ENCODE results near the gene DIABLO.

The DIABLO gene

DNA sequence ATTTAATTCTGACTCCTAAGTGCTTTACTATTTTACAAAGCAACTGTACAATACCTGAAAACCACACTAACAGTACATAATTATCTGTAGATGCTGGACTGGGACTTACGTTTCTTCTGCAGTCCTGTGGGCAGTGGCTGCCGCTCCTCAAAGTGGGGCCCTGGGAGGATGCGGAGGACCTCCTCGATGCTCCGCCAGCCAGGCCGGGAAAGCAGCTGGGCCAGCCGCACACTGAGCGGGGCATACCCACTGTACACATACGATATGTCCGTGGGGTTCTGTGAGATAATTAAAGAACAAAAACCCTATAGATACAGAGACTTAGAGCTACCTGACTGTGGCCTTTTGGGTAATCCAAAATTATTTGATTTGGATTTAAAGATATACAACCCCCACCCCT, 6.8 kb upstream of the DIABLO start:
- H3K36me3 Mint-ChIP-seq, result peaks cover 7% of the 10 kb centered on the region
- no peak overlapping the region for H3K4me3 Mint-ChIP-seq
- H3K4me1 Mint-ChIP-seq (ENCODE audit: low read depth), result peaks cover 6% of the 10 kb centered on the region
- no peaks in the 10 kb centered on the region for H3K27me3 Mint-ChIP-seq
- H3K27ac Mint-ChIP-seq, result no peak overlapping the region
- no peaks in the 10 kb centered on the region for H3K9me3 Mint-ChIP-seq (ENCODE audit: low read depth)

DNA sequence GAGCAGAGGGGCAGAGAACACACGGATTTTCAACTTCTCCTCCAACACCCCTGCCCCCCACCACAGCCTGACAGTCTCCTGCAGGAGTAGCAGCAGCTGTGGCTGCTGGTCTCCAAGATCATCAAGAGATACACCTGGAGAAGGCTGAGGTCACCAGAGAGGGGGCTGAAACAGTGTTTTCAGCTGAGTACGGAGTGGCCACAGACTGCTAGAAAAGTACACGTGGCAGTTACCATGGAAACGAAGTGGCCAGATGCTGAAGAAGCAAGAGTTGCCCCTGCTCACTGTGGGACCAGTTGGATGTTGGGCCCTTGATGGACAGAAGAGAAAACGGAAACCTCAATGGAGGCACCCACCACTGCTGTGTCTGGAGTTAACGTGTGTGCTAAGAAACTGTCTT, 4.9 kb upstream of the DIABLO start:
- peaks cover 4% of the 10 kb centered on the region for H3K36me3 Mint-ChIP-seq

DNA sequence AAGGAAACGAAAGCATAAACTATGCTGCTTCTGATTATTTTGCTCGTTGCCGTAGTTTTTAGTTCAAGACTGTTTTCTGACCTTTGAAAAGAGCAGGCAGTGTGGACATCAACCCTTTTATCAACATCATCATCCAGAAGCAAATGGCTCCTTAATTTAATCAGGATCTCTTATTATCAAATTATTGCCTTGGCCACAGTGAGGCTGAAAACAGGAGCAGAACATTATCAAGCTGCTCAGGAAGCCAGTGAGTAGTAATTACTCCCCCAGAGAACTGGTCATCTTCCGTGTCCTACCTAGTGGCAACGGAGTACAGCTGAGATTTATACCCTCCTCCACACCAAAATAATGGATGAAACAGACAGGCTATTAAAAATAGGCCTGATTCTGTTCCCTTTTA, 2.2 kb upstream of the DIABLO start:
- H3K9me3 Mint-ChIP-seq (ENCODE audit: low read depth), result no peaks in the 10 kb centered on the region
- peaks cover 6% of the 10 kb centered on the region for H3K36me3 Mint-ChIP-seq
- H3K4me1 Mint-ChIP-seq (ENCODE audit: low read depth), result peaks cover 33% of the 10 kb centered on the region
- no peaks in the 10 kb centered on the region for H3K27me3 Mint-ChIP-seq
- no peak overlapping the region for H3K27ac Mint-ChIP-seq
- peak overlapping the region; percentile 42 for H3K4me3 Mint-ChIP-seq

More for the DNA sequence above, 4.9 kb upstream of the DIABLO start:
- Mint-ChIP-seq H3K27me3 (no peaks in the 10 kb centered on the region), H3K4me3 (no peak overlapping the region), H3K9me3 (ENCODE audit: low read depth) (no peaks in the 10 kb centered on the region), H3K27ac (no peak overlapping the region), H3K4me1 (ENCODE audit: low read depth) (peaks cover 18% of the 10 kb centered on the region)

DNA sequence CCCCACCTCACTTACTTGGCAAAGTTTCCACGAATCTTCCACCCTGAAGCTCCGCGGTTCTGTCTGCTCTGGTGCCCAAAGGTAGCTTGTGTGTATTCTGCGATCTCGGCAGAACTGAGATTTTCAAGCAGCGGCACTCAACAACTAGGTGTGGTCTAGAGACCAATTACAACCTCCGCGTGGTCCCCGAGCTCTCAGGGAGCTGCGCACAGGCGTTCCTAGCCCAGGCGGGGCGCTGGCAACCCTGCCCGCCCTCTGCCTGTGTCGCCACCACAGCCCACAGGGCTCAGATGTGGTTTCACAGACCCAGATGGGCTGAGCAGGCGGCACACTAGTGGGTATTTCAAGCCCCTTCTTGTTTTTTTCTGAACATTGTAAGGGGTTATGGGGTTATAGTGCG, 1.5 kb upstream of the DIABLO start:
- Mint-ChIP-seq H3K4me1 (ENCODE audit: low read depth) (peaks cover 37% of the 10 kb centered on the region), H3K27ac (no peak overlapping the region), H3K36me3 (peaks cover 6% of the 10 kb centered on the region), H3K9me3 (ENCODE audit: low read depth) (no peaks in the 10 kb centered on the region), H3K27me3 (no peaks in the 10 kb centered on the region), H3K4me3 (peak overlapping the region; percentile 82)

DNA sequence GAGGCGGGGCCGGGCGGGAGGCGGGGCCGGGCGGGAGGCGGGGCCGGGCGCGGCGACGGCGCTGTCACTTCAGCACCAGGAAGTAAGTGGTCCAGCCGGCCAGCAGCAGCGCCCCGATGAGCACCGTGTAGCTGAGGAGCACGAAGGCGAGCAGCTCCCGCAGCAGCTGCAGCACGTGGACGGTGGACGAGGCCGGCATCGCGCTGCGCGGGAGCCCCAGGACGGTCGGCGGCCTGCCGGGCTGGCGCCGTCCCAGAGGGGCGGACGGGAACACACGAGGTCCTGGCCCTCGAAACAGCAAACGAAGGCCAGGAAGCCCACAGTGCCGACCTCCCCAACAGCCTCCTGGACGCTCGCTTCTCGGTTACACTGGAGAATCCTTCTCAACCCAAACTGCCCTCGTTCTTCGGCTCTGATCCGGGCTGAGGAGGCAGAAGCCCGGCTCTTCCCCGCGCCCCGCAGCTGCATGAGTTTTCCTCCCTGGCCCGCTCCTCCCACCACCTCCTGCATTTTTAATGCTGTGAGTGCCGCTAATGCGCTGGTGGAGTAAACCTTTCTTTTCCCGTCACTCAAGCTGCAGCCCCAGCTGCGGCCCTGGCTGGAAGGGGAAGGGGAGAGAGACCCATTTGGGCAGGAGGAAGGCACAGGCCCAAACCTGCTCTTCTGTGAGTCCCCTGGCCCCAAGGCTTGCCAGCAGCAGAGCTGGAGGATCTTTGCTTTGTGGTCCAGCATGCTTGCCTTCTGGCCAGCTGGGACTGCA, 694 bp upstream of the DIABLO start:
- no peaks in the 10 kb centered on the region for H3K27me3 Mint-ChIP-seq
- H3K4me1 Mint-ChIP-seq (ENCODE audit: low read depth), result peaks cover 43% of the 10 kb centered on the region
- H3K36me3 Mint-ChIP-seq, result peaks cover 5% of the 10 kb centered on the region
- no peak overlapping the region for H3K27ac Mint-ChIP-seq
- peak overlapping the region; percentile 88 for H3K4me3 Mint-ChIP-seq
- H3K9me3 Mint-ChIP-seq (ENCODE audit: low read depth), result no peaks in the 10 kb centered on the region

DNA sequence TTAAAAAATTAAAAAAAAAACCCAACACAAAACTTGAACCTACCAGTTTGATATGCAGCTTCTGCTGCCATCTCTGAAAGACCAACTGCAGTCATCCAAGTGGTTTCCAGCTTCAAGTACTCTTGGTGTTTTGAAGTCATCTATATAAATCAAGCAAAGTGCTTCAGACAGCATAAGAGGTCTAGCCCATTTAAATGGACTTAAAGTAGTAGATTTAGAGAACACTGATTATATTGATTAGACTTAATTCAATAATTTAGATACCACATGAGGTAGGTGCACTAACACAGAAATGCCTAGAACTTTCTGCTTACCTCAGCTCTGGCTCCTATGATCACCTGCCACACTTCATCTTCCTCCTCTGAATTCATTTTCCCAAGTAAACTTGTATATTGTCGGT, 9.4 kb downstream of the DIABLO start:
- Mint-ChIP-seq H3K27ac (no peak overlapping the region), H3K9me3 (ENCODE audit: low read depth) (no peaks in the 10 kb centered on the region), H3K4me3 (no peak overlapping the region), H3K36me3 (peaks cover 12% of the 10 kb centered on the region), H3K4me1 (ENCODE audit: low read depth) (peaks cover 11% of the 10 kb centered on the region), H3K27me3 (no peaks in the 10 kb centered on the region)

DNA sequence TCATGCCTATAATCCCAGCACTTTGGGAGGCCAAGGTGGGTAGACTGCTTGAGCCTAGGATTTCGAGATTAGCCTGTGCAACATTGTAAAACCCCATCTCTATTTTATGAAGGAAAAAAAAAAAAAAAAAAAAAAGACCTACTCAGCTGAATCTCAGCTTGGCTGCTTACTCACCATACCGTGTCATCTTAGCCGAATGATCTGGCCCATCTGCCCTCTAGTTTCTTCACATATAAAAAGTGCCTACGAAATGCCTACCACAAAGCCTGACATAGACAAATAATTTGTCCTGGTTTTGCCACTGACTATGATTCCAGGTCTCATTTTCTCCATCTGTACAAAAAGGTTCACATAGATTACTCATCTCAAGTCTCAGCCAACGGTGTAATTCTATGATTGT, 10.1 kb downstream of the DIABLO start:
- Mint-ChIP-seq H3K27ac (no peak overlapping the region), H3K9me3 (ENCODE audit: low read depth) (no peaks in the 10 kb centered on the region), H3K36me3 (peaks cover 12% of the 10 kb centered on the region), H3K4me3 (no peak overlapping the region), H3K4me1 (ENCODE audit: low read depth) (peaks cover 6% of the 10 kb centered on the region), H3K27me3 (no peaks in the 10 kb centered on the region)

DNA sequence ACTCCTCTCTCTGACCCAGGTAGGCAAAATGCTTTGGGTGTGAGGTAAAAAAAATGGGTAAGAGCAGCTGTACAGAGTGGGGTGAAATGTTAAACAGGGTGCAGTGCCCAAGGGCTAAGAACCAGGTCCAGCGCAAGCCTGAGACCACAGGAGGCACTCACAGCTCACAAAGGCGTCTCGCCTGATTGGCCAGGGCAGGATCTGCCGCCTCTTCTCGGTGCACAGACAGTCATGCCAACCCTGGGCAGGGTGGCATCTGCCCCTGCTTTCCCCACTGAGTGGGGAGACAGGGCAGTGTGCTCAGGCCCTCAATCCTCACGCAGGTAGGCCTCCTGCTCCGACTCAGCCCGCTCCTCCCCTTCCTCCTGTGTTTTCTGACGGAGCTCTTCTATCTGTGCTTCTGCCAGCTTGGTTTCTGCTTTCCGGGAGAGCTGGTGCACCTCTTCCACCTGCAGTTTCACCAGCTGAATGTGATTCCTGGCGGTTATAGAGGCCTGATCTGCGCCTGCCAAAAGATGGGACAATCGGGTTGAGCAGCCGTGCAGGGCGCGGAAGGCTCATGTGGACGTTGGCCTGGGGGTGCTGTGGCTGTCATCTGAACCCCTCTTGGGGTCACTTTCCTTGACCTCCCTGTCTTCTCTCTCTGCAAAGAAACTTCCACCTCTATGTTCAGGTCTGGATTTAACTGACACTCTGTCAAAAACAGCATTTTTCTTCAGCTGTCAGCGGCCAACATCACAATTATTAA, 17.6 kb downstream of the DIABLO start:
- no peak overlapping the region for H3K27ac Mint-ChIP-seq
- H3K4me3 Mint-ChIP-seq, result no peak overlapping the region
- peaks cover 10% of the 10 kb centered on the region for H3K4me1 Mint-ChIP-seq (ENCODE audit: low read depth)
- no peaks in the 10 kb centered on the region for H3K9me3 Mint-ChIP-seq (ENCODE audit: low read depth)
- H3K27me3 Mint-ChIP-seq, result peaks cover 2% of the 10 kb centered on the region
- H3K36me3 Mint-ChIP-seq, result peaks cover 6% of the 10 kb centered on the region

DNA sequence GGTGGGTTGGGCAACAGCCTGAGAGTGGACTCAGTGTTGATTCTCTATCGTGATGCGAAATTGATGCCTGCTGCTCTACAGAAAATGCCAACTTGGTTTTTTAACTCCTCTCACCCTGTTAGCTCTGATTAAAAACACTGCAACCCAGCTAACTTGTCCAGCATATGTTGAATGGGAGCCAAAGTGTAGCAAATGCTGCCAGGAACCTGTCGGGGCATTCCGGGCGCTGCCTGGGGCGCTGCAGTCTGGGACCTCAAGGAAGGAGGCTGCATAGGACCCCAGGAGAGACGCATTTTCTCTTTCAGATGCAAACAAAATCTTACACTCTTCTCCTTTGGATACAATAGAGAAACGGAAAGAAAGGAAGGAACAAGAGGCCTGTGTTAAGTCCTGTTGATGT, 18.5 kb downstream of the DIABLO start:
- H3K36me3 Mint-ChIP-seq, result peaks cover 6% of the 10 kb centered on the region
- H3K9me3 Mint-ChIP-seq (ENCODE audit: low read depth), result no peaks in the 10 kb centered on the region
- no peak overlapping the region for H3K4me3 Mint-ChIP-seq
- peaks cover 2% of the 10 kb centered on the region for H3K27me3 Mint-ChIP-seq
- H3K4me1 Mint-ChIP-seq (ENCODE audit: low read depth), result peaks cover 17% of the 10 kb centered on the region
- no peak overlapping the region for H3K27ac Mint-ChIP-seq

DNA sequence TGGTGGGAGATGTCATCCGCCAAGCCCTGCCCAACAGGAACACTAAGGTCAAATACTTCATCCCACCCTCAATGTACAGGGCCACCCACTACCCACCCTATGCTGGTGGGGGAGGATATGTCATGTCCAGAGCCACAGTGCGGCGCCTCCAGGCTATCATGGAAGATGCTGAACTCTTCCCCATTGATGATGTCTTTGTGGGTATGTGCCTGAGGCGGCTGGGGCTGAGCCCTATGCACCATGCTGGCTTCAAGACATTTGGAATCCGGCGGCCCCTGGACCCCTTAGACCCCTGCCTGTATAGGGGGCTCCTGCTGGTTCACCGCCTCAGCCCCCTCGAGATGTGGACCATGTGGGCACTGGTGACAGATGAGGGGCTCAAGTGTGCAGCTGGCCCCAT, 18.9 kb downstream of the DIABLO start:
- Mint-ChIP-seq H3K4me3 (no peak overlapping the region), H3K4me1 (ENCODE audit: low read depth) (peaks cover 18% of the 10 kb centered on the region), H3K36me3 (peaks cover 3% of the 10 kb centered on the region), H3K9me3 (ENCODE audit: low read depth) (no peaks in the 10 kb centered on the region), H3K27ac (no peak overlapping the region), H3K27me3 (peaks cover 2% of the 10 kb centered on the region)

DNA sequence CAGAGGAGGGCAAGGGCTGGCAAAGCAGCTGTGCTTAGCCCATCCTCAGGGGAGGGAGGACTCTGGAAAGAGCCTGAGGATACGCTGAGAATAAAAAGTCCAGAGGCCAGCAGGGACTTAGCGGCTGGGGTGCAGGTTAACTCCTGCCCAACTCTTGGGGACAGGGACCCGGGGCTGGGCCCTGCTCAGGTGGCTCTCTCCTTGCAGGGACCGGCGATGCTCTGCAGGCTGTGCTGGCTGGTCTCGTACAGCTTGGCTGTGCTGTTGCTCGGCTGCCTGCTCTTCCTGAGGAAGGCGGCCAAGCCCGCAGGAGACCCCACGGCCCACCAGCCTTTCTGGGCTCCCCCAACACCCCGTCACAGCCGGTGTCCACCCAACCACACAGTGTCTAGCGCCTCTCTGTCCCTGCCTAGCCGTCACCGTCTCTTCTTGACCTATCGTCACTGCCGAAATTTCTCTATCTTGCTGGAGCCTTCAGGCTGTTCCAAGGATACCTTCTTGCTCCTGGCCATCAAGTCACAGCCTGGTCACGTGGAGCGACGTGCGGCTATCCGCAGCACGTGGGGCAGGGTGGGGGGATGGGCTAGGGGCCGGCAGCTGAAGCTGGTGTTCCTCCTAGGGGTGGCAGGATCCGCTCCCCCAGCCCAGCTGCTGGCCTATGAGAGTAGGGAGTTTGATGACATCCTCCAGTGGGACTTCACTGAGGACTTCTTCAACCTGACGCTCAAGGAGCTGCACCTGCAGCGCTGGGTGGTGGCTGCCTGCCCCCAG, 19.6 kb downstream of the DIABLO start:
- H3K36me3 Mint-ChIP-seq, result peaks cover 3% of the 10 kb centered on the region
- no peaks in the 10 kb centered on the region for H3K9me3 Mint-ChIP-seq (ENCODE audit: low read depth)
- no peak overlapping the region for H3K27ac Mint-ChIP-seq
- peaks cover 18% of the 10 kb centered on the region for H3K4me1 Mint-ChIP-seq (ENCODE audit: low read depth)
- no peak overlapping the region for H3K4me3 Mint-ChIP-seq
- H3K27me3 Mint-ChIP-seq, result peaks cover 2% of the 10 kb centered on the region

DNA sequence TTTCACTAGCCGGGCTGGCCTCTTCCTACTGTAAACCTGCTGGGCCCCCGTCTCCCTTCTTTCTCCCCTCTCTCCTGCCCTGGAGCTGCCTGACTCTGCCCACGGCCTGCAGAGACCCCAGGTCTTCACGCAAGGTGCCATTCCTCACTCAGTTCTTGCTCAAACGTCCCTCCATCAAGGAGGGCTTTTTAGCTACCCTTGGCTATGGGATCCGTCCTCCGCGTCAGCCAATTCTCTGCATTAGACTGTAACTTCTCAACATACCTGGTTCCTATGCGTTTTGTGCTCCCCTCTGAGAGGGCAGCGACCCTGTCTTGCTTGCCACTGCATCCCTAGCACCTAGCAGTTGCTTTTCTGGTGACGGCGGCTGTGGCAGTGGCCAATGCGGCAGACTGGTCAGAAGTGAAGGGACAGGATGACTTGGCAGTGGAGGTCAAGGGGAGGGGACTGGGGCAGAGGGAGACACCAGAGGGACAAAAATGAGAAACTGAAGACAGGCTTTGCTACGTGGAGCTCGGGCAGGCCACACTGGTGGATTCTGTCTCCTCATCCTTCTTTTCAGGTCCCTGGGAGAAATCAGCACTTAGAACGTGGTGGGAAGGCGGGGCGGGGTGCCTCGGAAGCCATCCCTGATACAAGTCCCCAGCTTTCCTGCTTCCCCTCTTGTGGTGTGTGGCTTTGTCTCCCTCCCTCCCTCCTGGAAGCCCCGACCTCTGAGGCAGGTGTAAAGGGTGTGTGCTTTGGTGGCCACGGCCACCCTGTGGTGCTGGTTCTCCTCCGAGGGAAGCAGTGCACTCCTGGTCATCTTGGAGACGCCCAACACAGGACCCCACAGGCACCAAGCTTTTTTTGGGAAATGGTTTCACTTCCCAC, 20.6 kb downstream of the DIABLO start:
- peaks cover 2% of the 10 kb centered on the region for H3K27me3 Mint-ChIP-seq
- no peaks in the 10 kb centered on the region for H3K9me3 Mint-ChIP-seq (ENCODE audit: low read depth)
- H3K36me3 Mint-ChIP-seq, result peaks cover 3% of the 10 kb centered on the region
- peak overlapping the region; percentile 61 for H3K27ac Mint-ChIP-seq
- peaks cover 18% of the 10 kb centered on the region for H3K4me1 Mint-ChIP-seq (ENCODE audit: low read depth)
- peak overlapping the region; percentile 87 for H3K4me3 Mint-ChIP-seq

DNA sequence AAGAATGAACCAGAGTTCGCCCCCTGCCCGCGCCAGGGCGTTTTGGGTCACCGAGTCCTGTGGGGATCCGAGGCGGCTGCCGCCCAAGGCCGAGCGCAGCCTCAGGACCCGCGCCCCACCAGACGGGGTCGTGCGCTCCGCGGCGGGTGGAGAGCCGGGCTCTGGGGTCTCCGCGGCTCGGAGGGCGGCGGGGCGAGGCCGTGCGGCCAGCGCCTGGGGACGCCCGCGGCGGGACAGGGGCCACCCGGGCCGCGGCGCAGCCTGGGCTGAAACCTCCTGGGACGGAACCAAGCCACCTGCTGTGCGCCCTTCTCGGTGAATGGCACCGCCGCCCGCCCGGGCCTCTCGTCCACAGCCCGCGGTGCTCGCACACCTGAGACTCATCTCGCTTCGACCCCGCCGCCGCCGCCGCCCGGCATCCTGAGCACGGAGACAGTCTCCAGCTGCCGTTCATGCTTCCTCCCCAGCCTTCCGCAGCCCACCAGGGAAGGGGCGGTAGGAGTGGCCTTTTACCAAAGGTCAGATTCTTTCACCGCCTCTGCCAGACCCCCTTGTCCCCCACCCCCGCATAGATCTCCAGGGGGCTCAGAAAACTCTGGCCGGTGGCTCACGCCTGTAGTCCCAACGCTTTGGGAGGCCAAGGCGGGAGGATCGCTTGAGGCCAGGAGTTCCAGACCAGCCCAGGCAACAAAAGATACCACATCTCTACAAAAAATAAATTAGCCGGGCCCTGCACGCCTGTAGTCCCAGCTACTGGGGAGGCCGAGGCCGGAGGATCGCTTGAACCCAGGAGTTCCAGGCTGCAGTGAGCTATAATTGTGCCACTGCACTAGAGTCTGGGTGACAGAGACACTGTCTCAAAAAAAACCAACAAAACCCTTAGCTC, 21.4 kb downstream of the DIABLO start:
- no peak overlapping the region for H3K27ac Mint-ChIP-seq
- peaks cover 18% of the 10 kb centered on the region for H3K4me1 Mint-ChIP-seq (ENCODE audit: low read depth)
- H3K36me3 Mint-ChIP-seq, result no peaks in the 10 kb centered on the region
- peaks cover 2% of the 10 kb centered on the region for H3K27me3 Mint-ChIP-seq
- no peaks in the 10 kb centered on the region for H3K9me3 Mint-ChIP-seq (ENCODE audit: low read depth)
- H3K4me3 Mint-ChIP-seq, result peak overlapping the region; percentile 87

Data from activated naive CD8-positive, alpha-beta T cell (primary cell).